HEK293 (cell line): ENCODE data around the gene GAK.

Experiments used
- CTCF ChIA-PET: fragments of 350-600 bp; formaldehyde crosslinking; extraction: SDS; loops from one replicate; lab custom pipeline; 2021; ENCODE audit warnings: antibody characterized with exemption; lab: Yijun Ruan, JAX
- POLR2A ChIA-PET: fragments of 300-600 bp; formaldehyde crosslinking; extraction: SDS; loops from one replicate; lab custom pipeline; 2020; ENCODE audit warnings: antibody characterized with exemption, inconsistent platforms; lab: Yijun Ruan, JAX
- H3K27ac ChIP-seq: fragments of 200-500 bp; sonication (Bioruptor generic); 2 replicates; pipeline ENCODE4 v1.5.1; 2014; ENCODE audit warnings: low read depth, low read length, control low read depth, inconsistent platforms; ENCODE audit errors: extremely low read depth
- H3K36me3 ChIP-seq, 2 experiments: fragments of 200-500 bp in 1 of 2; sonication (Bioruptor generic) in 1 of 2; 1 replicate in 1 of 2; 2 replicates in 1 of 2; pipeline ENCODE4 v1.5.1; 2014 to 2017; ENCODE audit warnings: inconsistent platforms in 2 of 2, low read length in 2 of 2; ENCODE audit not compliant: control insufficient read depth in 2 of 2, insufficient read depth in 1 of 2
- H3K4me1 ChIP-seq: fragments of 200-500 bp; sonication (Bioruptor generic); 2 replicates; pipeline ENCODE4 v1.5.1; 2014; ENCODE audit warnings: mild to moderate bottlenecking, low read length, inconsistent platforms; ENCODE audit not compliant: control insufficient read depth, insufficient read depth
- H3K4me3 ChIP-seq: 2 replicates; pipeline ENCODE4 v1.5.1; 2011; ENCODE audit warnings: low read depth, mild to moderate bottlenecking, control low read depth, low read length, moderate library complexity
- H3K9me3 ChIP-seq: fragments of 200-500 bp; sonication (Bioruptor generic); 2 replicates; pipeline ENCODE4 v1.5.1; 2014; ENCODE audit warnings: low read depth, low read length, inconsistent platforms; ENCODE audit not compliant: control insufficient read depth, insufficient read depth
- FEZF1 ChIP-seq: fragments of 450-650 bp; formaldehyde crosslinking; IDR thresholded peaks from 2 replicates; pipeline ENCODE4 v1.5.1; 2016; ENCODE audit warnings: missing biosample characterization, missing genetic modification characterization
- GLIS2 ChIP-seq: fragments of 450-650 bp; formaldehyde crosslinking; IDR thresholded peaks from 2 replicates; pipeline ENCODE4 v1.5.1; 2016; ENCODE audit warnings: missing biosample characterization, missing genetic modification characterization
- KLF1 ChIP-seq: fragments of 450-650 bp; formaldehyde crosslinking; IDR thresholded peaks from 2 replicates; pipeline ENCODE4 v1.5.1; 2016; ENCODE audit warnings: missing biosample characterization, missing genetic modification characterization
- PRDM1 ChIP-seq: fragments of 450-650 bp; formaldehyde crosslinking; IDR thresholded peaks from 2 replicates; pipeline ENCODE4; 2016; ENCODE audit warnings: missing biosample characterization, missing genetic modification characterization
- SETDB1 ChIP-seq: IDR thresholded peaks from one replicate; pipeline ENCODE4 v1.6.1; 2017; ENCODE audit warnings: mild to moderate bottlenecking, low read length, moderate library complexity, mixed read lengths; ENCODE audit not compliant: insufficient read length
- ZFHX2 ChIP-seq: fragments of 450-650 bp; formaldehyde crosslinking; conservative IDR thresholded peaks from 2 replicates; pipeline ENCODE4 v1.5.1; 2016; ENCODE audit warnings: missing biosample characterization, missing genetic modification characterization
- ZFP3 ChIP-seq: fragments of 450-650 bp; formaldehyde crosslinking; IDR thresholded peaks from 2 replicates; pipeline ENCODE4 v1.5.1; 2016; ENCODE audit warnings: low read depth, missing biosample characterization, missing genetic modification characterization
- ZNF146 ChIP-seq: fragments of 450-650 bp; formaldehyde crosslinking; IDR thresholded peaks from 2 replicates; pipeline ENCODE4 v1.5.1; 2016; ENCODE audit warnings: missing biosample characterization, missing genetic modification characterization
- ZNF174 ChIP-seq: fragments of 450-650 bp; formaldehyde crosslinking; IDR thresholded peaks from 2 replicates; pipeline ENCODE4 v1.5.0; 2017; ENCODE audit warnings: missing biosample characterization, mild to moderate bottlenecking, missing genetic modification characterization
- ZNF184 ChIP-seq: fragments of 450-650 bp; IDR thresholded peaks from 2 replicates; pipeline ENCODE4 v1.5.1; 2018; ENCODE audit warnings: missing biosample characterization, mild to moderate bottlenecking, missing genetic modification characterization
- ZNF202 ChIP-seq: fragments of 450-650 bp; formaldehyde crosslinking; IDR thresholded peaks from 2 replicates; pipeline ENCODE4 v1.5.1; 2016; ENCODE audit warnings: missing biosample characterization, missing genetic modification characterization, borderline replicate concordance
- ZNF394 ChIP-seq: fragments of 450-650 bp; formaldehyde crosslinking; IDR thresholded peaks from 2 replicates; pipeline ENCODE4 v1.5.1; 2016; ENCODE audit warnings: missing biosample characterization, missing genetic modification characterization, mild to moderate bottlenecking, moderate library complexity, borderline replicate concordance
- ZNF426 ChIP-seq: fragments of 450-650 bp; formaldehyde crosslinking; IDR thresholded peaks from 2 replicates; pipeline ENCODE4 v1.5.1; 2017; ENCODE audit warnings: missing biosample characterization, missing genetic modification characterization, mild to moderate bottlenecking, inconsistent platforms, moderate library complexity
- ZNF48 ChIP-seq: fragments of 450-650 bp; formaldehyde crosslinking; IDR thresholded peaks from 2 replicates; pipeline ENCODE4 v1.5.1; 2016; ENCODE audit warnings: missing biosample characterization, missing genetic modification characterization
- ZNF555 ChIP-seq: fragments of 450-650 bp; formaldehyde crosslinking; conservative IDR thresholded peaks from 2 replicates; pipeline ENCODE4 v1.5.1; 2017; ENCODE audit warnings: missing biosample characterization, mild to moderate bottlenecking, missing genetic modification characterization, inconsistent platforms
- ZNF558 ChIP-seq: fragments of 450-650 bp; formaldehyde crosslinking; IDR thresholded peaks from 2 replicates; pipeline ENCODE4 v1.5.1; 2016; ENCODE audit warnings: missing biosample characterization, missing genetic modification characterization
- ZNF585B ChIP-seq: fragments of 450-650 bp; formaldehyde crosslinking; IDR thresholded peaks from 2 replicates; pipeline ENCODE4 v1.5.1; 2016; ENCODE audit warnings: missing biosample characterization, missing genetic modification characterization
- ZNF610 ChIP-seq: fragments of 450-650 bp; formaldehyde crosslinking; IDR thresholded peaks from 2 replicates; pipeline ENCODE4 v1.5.1; 2016; ENCODE audit warnings: missing biosample characterization, missing genetic modification characterization, borderline replicate concordance
- ZNF707 ChIP-seq: fragments of 450-650 bp; formaldehyde crosslinking; IDR thresholded peaks from 2 replicates; pipeline ENCODE4 v1.5.1; 2016; ENCODE audit warnings: missing biosample characterization, missing genetic modification characterization
- ZNF768 ChIP-seq: fragments of 450-650 bp; formaldehyde crosslinking; IDR thresholded peaks from 2 replicates; pipeline ENCODE4 v1.5.1; 2018; ENCODE audit warnings: missing biosample characterization, mild to moderate bottlenecking, missing genetic modification characterization
- TF ChIP-seq, protein P1 (sequence below): fragments of 450-650 bp; formaldehyde crosslinking; IDR thresholded peaks from 2 replicates; pipeline ENCODE4 v1.5.1; 2016; ENCODE audit warnings: missing biosample characterization, missing genetic modification characterization, low read depth
- TF ChIP-seq, protein P2 (sequence below): fragments of 450-650 bp; formaldehyde crosslinking; IDR thresholded peaks from 2 replicates; pipeline ENCODE4 v1.5.1; 2016; ENCODE audit warnings: missing biosample characterization, missing genetic modification characterization

The GAK gene

DNA sequence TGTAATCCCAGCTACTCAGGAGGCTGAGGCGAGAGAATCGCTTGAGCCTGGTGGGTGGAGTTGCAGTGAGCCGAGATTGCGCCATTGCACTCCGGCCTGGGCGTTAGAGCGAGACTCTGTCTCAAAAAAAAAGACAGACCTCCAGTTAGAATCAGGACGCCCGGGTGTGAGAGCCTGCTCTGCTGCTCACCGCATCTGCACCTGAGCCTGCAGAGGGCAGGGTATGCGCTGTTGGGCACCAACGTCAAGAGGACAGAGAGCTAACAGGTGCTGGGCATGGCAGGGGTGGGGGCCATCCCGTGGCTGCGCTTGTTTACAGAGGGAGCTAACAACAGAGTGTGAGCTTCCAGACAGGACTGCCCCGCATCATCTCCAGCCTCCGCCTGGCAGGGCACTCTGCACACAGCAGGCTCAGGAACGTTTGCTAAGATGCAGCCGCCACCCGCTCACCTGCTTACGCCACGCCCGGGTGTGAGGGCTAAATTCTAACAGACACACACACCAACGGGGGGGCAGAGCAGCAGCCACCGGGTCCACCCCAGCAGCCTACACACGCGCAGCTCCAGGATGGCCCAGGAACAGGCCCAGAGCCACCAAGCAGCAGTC lies 56.2 kb downstream of the GAK start:
- TF ChIP-seq KLF1 (tag by site-specific recombination) (peak; percentile 63), SETDB1 (no peak)
- TF ChIP-seq, all 188 proteins: peak for 1
- Histone ChIP-seq H3K4me3 (no peak overlapping the region), H3K4me1 (no peaks in the 10 kb centered on the region), H3K36me3 (peaks cover 0 to 83% of the 10 kb centered on the region in 2 experiments; a peak in 2 of 3 replicates), H3K9me3 (no peaks in the 10 kb centered on the region), H3K27ac (no peak overlapping the region)
- ChIA-PET CTCF (no interaction called here), POLR2A (no interaction called here)

DNA sequence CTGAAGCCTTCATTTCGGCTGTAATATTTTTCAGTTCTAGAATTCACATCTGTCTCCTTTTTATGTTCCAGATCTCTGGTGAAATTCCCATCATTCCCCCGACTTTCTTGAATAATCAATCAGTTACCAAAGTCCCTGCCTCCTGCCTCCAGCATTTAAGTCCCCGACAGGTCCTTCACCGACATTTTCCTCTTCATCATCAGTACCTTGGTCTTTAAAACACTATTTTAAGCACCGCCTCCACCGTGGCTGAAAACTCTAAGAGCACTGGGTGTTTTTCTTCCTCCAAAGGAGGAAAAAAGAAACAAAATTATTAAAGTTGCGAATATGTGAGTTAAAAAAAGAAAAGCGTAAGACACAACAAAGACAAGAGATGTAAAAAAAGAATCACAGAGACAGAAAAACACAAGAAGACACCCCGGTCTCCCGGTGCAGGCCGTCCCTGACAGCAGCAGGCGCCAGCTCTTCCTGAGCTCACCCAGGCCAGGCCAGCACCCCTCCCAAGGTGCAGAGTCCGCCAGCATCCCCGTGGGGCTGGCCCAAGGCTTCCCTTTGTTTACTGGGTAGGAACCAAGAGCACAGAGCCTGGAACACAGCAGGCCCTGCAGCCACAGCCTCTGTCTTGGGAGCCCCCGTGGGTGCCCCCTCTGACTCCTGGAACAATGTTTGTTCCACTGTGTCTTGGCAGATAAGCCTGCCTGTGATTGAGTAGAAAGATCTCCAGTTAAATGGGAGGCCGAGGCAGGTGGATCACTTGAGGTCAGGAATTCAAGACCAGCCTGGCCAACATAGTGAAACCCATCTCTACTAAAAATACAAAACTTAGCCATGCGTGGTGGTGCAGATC lies 56.9 kb downstream of the GAK start:
- Histone ChIP-seq H3K9me3 (no peaks in the 10 kb centered on the region), H3K36me3 (peaks cover 0 to 82% of the 10 kb centered on the region in 2 experiments; a peak in 2 of 3 replicates), H3K4me3 (no peak overlapping the region), H3K4me1 (no peaks in the 10 kb centered on the region), H3K27ac (no peak overlapping the region)
- TF ChIP-seq ZNF146 (tag by site-specific recombination) (no peak), ZNF558 (no peak), ZNF394 (tag by site-specific recombination) (no peak), ZNF48 (tag by site-specific recombination) (no peak), ZNF202 (no peak), PRDM1 (tag by site-specific recombination) (no peak), ZNF585B (no peak), FEZF1 (tag by site-specific recombination) (no peak), GLIS2 (no peak), ZFHX2 (no peak), ZNF610 (tag by site-specific recombination) (no peak), ZNF184 (no peak), ZFP3 (no peak), ZNF707 (tag by site-specific recombination) (no peak)
- TF ChIP-seq, protein P1, sequence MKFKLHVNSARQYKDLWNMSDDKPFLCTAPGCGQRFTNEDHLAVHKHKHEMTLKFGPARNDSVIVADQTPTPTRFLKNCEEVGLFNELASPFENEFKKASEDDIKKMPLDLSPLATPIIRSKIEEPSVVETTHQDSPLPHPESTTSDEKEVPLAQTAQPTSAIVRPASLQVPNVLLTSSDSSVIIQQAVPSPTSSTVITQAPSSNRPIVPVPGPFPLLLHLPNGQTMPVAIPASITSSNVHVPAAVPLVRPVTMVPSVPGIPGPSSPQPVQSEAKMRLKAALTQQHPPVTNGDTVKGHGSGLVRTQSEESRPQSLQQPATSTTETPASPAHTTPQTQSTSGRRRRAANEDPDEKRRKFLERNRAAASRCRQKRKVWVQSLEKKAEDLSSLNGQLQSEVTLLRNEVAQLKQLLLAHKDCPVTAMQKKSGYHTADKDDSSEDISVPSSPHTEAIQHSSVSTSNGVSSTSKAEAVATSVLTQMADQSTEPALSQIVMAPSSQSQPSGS (tag by site-specific recombination) = no peak
- ChIA-PET POLR2A (no interaction called here), CTCF (interaction anchor here (0.6 kb wide), 1 partner anchor 26 kb away, joined by 3 read pairs; no protein-coding TSS in a partner anchor)

DNA sequence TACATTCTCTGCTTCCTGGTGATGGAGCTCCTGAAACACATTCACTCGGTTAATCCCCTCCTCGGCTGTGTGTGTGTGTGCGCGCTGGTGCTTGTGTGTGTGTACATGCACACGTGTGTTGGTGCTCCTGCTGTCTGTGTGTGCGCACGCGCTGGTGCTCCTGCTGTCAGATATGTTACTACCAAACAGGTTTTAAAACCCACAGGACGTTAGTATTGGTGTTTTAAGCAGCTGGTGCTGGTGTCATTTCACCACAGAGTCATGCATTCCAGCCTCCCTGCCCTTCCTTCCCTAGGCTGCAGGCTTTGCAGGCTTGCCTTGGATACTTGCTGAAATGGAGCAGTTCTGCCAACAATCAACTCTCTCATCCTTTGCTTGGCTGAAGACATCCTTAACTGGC lies 58.1 kb downstream of the GAK start:
- ChIA-PET POLR2A (no interaction called here), CTCF (no interaction called here)
- no peaks in the 10 kb centered on the region for H3K9me3 ChIP-seq
- H3K4me3 ChIP-seq = no peak overlapping the region
- H3K4me1 ChIP-seq = no peaks in the 10 kb centered on the region
- H3K27ac ChIP-seq = no peak overlapping the region
- H3K36me3 ChIP-seq = peaks cover 0 to 82% of the 10 kb centered on the region in 2 experiments; a peak in 2 of 3 replicates
- TF ChIP-seq ZNF555 (tag by site-specific recombination) = no peak
- TF ChIP-seq ZNF426 = no peak
- TF ChIP-seq ZNF768 (tag by site-specific recombination) = no peak
- TF ChIP-seq, protein P2, sequence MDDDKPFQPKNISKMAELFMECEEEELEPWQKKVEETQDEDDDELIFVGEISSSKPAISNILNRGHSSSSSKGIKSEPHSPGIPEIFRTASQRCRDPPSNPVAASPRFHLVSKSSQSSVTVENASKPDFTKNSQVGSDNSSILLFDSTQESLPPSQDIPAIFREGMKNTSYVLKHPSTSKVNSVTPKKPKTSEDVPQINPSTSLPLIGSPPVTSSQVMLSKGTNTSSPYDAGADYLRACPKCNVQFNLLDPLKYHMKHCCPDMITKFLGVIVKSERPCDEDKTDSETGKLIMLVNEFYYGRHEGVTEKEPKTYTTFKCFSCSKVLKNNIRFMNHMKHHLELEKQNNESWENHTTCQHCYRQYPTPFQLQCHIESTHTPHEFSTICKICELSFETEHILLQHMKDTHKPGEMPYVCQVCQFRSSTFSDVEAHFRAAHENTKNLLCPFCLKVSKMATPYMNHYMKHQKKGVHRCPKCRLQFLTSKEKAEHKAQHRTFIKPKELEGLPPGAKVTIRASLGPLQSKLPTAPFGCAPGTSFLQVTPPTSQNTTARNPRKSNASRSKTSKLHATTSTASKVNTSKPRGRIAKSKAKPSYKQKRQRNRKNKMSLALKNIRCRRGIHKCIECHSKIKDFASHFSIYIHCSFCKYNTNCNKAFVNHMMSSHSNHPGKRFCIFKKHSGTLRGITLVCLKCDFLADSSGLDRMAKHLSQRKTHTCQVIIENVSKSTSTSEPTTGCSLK (tag by site-specific recombination) = no peak
- TF ChIP-seq ZFHX2 = no peak
- TF ChIP-seq SETDB1 = no peak
- TF ChIP-seq ZNF174 (tag by site-specific recombination) = no peak
